HG03565 (cell line): ENCODE measurements around the gene CA14.
"Not testable (repeated sequence)": the region's sequence is repeated elsewhere in the genome, so short reads cannot be mapped to it uniquely, and the experiment has no call there.

Source experiments
- ATAC-seq: cut with Tn5 transposase; IDR thresholded peaks from one replicate; pipeline ENCODE4 v1.9.1; 2021; ENCODE audit warnings: mild to moderate bottlenecking, moderate library complexity; ENCODE audit not compliant: unreplicated experiment

The CA14 gene

DNA sequence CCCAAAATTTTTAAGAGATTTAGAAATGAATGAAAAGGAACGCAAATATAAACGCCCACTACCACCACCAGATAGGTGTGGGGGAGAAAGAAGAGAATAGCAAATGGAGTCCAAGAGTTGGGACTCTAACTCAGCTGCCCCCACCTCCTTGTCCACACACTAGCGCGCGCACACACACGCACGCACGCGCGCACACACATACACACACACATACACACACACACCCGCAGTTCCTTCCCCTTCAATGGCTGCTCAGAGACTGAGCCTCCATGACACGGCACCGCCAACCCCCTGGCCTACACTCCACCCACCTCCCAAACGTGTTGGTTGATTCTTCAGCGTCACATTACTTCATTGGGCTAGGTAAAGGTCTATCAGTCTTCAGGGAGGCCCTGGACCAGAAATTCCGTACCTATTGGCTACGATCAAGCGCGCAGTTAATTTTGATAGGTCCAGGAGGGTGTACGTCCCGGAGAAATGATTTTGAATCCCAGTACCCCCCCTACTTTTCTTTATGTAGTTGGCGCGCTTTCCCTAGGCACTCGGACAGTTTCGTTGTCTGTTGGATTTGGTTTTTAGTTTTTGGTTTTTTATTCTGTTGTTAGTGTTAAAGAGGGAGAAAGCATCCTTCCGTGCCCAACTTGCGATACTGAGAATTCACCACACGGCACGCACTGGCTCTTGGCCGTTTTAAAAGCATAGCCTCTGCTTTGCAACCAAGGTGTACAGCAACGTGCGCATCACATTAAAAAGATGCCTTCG is 21.5 kb upstream of the CA14 start, which contains the start of gene ANP32E:
Gene ANP32E, minus strand, starts transcription at position 261 of the 762 bp plus-strand sequence. CDS start 326 bp downstream, outside the sequence.
- peak; percentile 86 for ATAC-seq

- no peak for ATAC-seq
Observed at GRCh38 chr1:150236614-150237100, 20.9 kb upstream of the CA14 start.

- not testable (repeated sequence) for ATAC-seq
Observed at GRCh38 chr1:150237176-150237575, 20.4 kb upstream of the CA14 start.

GRCh38 chr1:150237746-150238145 is 19.8 kb upstream of the CA14 start:
- ATAC-seq, result no peak

- no peak for ATAC-seq
Observed at GRCh38 chr1:150243003-150243402, 14.6 kb upstream of the CA14 start.

- no peak for ATAC-seq
Observed at GRCh38 chr1:150249936-150250335, 7.6 kb upstream of the CA14 start.

DNA sequence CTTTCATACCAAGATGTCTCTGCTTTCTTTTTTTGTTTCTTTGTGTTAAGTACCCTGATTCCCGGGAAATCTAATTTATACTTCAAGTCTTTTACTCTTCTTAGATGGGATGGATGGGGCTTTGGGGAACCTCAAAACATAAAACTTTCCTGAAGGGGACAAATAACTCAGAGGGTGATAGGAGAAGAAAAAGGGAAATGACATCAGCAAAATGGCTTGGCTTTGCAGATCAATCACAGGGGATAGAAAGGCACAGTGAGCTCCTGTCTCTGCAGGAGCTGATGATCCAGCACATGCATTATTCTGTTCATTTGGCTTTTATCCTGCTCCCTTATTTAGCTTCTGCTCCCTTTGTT is 1.4 kb upstream of the CA14 start:
- no peak for ATAC-seq

DNA sequence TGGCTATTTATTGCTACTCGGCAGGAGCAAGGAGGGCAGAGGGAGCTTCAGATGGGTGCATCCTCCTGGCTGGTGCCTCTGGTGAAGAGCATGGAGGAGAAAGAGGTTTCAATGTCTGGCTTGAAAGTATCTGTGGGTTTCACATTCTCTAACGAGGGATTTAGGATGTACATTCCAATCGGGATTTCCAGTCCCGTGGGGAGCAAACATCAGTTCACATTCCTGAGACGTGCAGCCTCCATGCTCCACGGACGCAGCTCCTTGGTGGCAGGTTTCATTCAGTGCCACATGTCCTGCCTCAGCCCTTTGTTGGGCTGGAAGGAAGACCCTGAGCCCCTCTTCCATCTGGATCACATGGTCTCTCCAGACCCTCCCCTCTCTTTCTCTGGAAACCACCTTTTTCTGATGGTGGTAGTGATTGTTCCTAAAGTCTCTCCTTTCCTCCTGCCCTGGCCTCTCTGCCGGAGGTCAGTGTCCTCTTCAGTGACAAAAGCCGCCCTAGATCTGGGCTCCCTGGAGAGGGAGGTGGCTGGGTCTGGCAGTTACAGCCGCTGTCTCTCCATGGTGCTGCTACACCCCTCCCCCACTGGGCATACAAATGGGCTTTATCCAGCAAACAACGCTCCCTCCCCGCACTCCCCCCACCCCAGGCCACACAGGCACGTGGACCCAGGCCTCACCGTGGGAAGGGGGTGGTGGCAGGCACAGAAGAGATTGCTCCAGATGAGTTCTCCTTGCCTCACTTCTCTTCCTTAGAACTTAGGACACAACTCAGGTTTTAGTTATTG is 826 bp upstream of the CA14 start:
- no peak for ATAC-seq

- ATAC-seq, result no peak
Observed at GRCh38 chr1:150259217-150259616, 1.6 kb downstream of the CA14 start.

GRCh38 chr1:150259758-150260669 is 2.4 kb downstream of the CA14 start:
- no peak for ATAC-seq

DNA sequence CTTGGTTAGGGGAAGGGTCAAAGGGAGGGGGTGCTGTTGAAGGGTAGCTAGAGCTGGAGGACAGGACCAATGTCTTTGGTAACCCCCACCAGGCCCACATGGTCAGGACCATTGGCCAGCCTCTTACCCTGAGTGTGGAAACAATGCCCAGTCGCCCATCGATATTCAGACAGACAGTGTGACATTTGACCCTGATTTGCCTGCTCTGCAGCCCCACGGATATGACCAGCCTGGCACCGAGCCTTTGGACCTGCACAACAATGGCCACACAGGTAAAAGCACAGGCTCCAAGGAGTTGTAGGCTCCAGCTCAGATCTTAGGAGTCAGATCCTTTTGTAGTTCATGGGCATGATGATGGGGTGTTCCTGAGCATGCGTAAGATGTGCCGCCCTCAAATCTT is 3.8 kb downstream of the CA14 start:
- no peak for ATAC-seq

- no peak for ATAC-seq
Observed at GRCh38 chr1:150262388-150263320, 5.1 kb downstream of the CA14 start.

- ATAC-seq, result no peak
Observed at GRCh38 chr1:150263549-150263948, 6.0 kb downstream of the CA14 start.

GRCh38 chr1:150267896-150268295 is 10.3 kb downstream of the CA14 start:
- ATAC-seq, result no peak

GRCh38 chr1:150268340-150268704 is 10.7 kb downstream of the CA14 start:
- ATAC-seq, result no peak

- ATAC-seq, result peak; percentile 83
Observed at GRCh38 chr1:150268705-150269403, 11.3 kb downstream of the CA14 start, which contains the start of gene APH1A. Gene APH1A, minus strand, starts transcription at chr1:150269016. Its CDS starts 206 bp downstream, at chr1:150268810.

GRCh38 chr1:150269451-150269850 is 11.9 kb downstream of the CA14 start:
- no peak for ATAC-seq

DNA sequence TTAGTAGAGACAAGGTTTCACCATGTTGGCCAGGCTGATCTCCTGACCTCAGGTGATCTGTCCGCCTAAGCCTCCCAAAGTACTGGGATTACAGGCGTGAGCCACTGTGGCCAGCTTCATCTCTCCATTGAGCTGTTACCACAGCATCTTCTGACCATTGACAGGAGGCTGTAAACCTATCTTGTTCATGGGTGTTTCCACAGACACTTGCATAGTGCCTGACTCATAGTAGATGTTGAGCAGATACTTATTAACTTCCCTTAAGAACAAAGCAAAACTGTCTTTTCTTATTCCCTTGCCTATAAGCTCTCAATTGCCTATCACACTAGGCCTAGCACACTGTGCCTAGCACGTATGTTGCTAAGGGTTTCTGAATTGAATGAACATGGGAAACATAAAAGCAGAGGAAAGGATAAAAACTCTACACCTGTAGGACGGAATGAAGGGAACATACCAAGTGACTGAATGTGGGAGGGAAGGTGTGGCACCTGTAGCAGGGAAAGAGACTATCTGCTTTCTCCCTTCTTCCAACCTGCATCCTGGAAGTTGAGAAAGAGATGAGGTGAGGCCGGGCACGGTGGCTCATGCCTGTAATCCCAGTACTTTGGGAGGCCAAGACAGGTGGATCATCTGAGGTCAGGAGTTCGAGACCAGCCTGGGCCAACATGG is 13.9 kb downstream of the CA14 start:
- ATAC-seq, result no peak

DNA sequence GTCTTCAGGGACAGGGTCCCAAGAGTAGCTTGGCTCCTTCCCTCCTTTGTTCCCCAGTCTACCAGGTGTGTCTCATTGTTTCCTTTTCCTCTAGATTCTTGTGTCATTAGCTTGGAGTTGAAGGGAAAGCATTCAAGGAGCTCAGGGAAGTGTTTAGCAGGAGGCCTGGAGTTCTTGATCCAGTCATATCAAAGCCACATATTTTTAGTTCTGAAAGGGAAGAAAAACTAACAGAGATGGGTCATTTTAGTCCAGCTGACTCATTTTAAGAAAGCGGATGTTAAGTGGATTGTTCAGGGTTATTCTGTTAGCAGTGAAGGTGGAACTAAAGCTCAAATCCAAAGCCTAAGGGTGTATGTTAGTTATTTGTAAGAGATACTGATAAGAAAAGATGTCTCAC is 15.7 kb downstream of the CA14 start:
- no peak for ATAC-seq
